Adrenal gland (tissue), 5 donors: ENCODE data around the gene ACSL6.

Source experiments
- POLR2A ChIP-seq, 2 donors: fragments of 450-650 bp; IDR thresholded peaks; one replicate each; pipeline ENCODE4 v1.6.1; 2017; ENCODE audit warnings: antibody characterized with exemption in 2 of 2, mild to moderate bottlenecking in 2 of 2, moderate library complexity in 1 of 2
- TF ChIP-seq, protein P1 (sequence below), 6 experiments: fragments of 450-650 bp in 4 of 6; fragments of 200-600 bp in 2 of 6; sonication (generic) in 1 of 6; IDR thresholded peaks; 1 replicate in 5 of 6; 2 replicates in 1 of 6; pipeline versions ENCODE4 v1.5.1 to v1.8.0; 2016 to 2021; ENCODE audit warnings: antibody characterized with exemption in 6 of 6, mild to moderate bottlenecking in 2 of 6, moderate library complexity in 1 of 6
- donor health status: DM: no; HTN: no; CAD: no.

DNA sequence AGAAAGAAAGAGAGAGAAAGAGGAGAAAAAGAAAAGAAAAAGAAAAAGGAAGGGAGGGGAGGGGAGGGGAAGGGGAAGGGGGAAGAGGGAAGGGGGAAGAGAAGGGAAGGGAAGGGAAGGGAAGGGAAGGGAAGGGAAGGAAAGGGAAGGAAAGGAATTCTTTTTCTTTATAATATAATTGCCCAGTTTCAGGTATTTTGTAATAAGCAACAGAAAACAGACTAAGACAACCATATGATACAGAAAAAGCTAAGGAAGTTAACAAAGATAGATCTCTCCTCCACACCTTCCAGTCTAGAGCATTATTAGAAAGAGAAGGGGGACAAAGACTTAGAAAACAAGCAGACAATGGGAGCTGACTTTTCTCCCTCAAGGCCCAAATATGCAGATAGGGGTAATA lies 97.0 kb downstream of the ACSL6 start:
- TF ChIP-seq, protein P1, sequence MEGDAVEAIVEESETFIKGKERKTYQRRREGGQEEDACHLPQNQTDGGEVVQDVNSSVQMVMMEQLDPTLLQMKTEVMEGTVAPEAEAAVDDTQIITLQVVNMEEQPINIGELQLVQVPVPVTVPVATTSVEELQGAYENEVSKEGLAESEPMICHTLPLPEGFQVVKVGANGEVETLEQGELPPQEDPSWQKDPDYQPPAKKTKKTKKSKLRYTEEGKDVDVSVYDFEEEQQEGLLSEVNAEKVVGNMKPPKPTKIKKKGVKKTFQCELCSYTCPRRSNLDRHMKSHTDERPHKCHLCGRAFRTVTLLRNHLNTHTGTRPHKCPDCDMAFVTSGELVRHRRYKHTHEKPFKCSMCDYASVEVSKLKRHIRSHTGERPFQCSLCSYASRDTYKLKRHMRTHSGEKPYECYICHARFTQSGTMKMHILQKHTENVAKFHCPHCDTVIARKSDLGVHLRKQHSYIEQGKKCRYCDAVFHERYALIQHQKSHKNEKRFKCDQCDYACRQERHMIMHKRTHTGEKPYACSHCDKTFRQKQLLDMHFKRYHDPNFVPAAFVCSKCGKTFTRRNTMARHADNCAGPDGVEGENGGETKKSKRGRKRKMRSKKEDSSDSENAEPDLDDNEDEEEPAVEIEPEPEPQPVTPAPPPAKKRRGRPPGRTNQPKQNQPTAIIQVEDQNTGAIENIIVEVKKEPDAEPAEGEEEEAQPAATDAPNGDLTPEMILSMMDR (IDR thresholded peaks at IDR 0.05) = no peak
- TF ChIP-seq POLR2A (IDR thresholded peaks at IDR 0.05) = no peak
